Osteocyte (in vitro differentiated cells): ENCODE measurements around the gene OTOGL. TPM values are rescaled to one million over a fixed set of nuclear protein-coding genes. Genes with fewer than 3 reads are reported as not detected.
"Not testable (repeated sequence)": the region's sequence is repeated elsewhere in the genome, so short reads cannot be mapped to it uniquely, and the experiment has no call there.

Experiments
- DNase-seq: peaks from one replicate; pipeline ENCODE4 v3.0.0; 2021; ENCODE audit warnings: mixed read lengths; ENCODE audit not compliant: unreplicated experiment; ENCODE audit errors: extremely low spot score
- H3K27ac Mint-ChIP-seq: one replicate; pipeline ENCODE4 v1.8.0; 2021; ENCODE audit warnings: mild to moderate bottlenecking, mixed read lengths; ENCODE audit not compliant: unreplicated experiment
- H3K27me3 Mint-ChIP-seq: one replicate; pipeline ENCODE4 v1.8.0; 2021; ENCODE audit warnings: mixed read lengths; ENCODE audit not compliant: unreplicated experiment
- H3K36me3 Mint-ChIP-seq: one replicate; pipeline ENCODE4 v1.8.0; 2021; ENCODE audit warnings: mixed read lengths; ENCODE audit not compliant: unreplicated experiment
- H3K4me1 Mint-ChIP-seq: one replicate; pipeline ENCODE4 v1.8.0; 2021; ENCODE audit warnings: mixed read lengths; ENCODE audit not compliant: unreplicated experiment
- H3K4me3 Mint-ChIP-seq: one replicate; pipeline ENCODE4 v1.8.0; 2021; ENCODE audit warnings: mild to moderate bottlenecking, moderate library complexity, mixed read lengths; ENCODE audit not compliant: unreplicated experiment
- H3K9me3 Mint-ChIP-seq: one replicate; pipeline ENCODE4 v1.8.0; 2021; ENCODE audit warnings: mixed read lengths; ENCODE audit not compliant: unreplicated experiment
- total RNA-seq: library from RNA; stranded (reverse); gene quantifications from 2 replicates; pipeline ENCODE4 v1.2.1, GENCODE V29; 2021
- TF ChIP-seq, protein P1 (sequence below): fragments of 200-600 bp; sonication (generic); IDR thresholded peaks from 2 replicates; pipeline ENCODE4 v1.5.0; 2021; ENCODE audit warnings: antibody characterized with exemption, mild to moderate bottlenecking, moderate library complexity

OTOGL gene
- total RNA-seq, 1 donor from 2014 or later, result 0.19 TPM

GRCh38 chr12:80212938-80213645 is 113.8 kb downstream of the OTOGL start:
- Mint-ChIP-seq H3K4me3 (no peak overlapping the region), H3K27ac (no peak overlapping the region), H3K4me1 (peaks cover 18% of the 10 kb centered on the region), H3K27me3 (no peaks in the 10 kb centered on the region), H3K9me3 (no peaks in the 10 kb centered on the region), H3K36me3 (no peaks in the 10 kb centered on the region)
- no peak for DNase-seq
- TF ChIP-seq, protein P1, sequence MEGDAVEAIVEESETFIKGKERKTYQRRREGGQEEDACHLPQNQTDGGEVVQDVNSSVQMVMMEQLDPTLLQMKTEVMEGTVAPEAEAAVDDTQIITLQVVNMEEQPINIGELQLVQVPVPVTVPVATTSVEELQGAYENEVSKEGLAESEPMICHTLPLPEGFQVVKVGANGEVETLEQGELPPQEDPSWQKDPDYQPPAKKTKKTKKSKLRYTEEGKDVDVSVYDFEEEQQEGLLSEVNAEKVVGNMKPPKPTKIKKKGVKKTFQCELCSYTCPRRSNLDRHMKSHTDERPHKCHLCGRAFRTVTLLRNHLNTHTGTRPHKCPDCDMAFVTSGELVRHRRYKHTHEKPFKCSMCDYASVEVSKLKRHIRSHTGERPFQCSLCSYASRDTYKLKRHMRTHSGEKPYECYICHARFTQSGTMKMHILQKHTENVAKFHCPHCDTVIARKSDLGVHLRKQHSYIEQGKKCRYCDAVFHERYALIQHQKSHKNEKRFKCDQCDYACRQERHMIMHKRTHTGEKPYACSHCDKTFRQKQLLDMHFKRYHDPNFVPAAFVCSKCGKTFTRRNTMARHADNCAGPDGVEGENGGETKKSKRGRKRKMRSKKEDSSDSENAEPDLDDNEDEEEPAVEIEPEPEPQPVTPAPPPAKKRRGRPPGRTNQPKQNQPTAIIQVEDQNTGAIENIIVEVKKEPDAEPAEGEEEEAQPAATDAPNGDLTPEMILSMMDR, result no peak

GRCh38 chr12:80213871-80214270 is 114.5 kb downstream of the OTOGL start:
- DNase-seq, result no peak
- Mint-ChIP-seq H3K9me3 (no peaks in the 10 kb centered on the region), H3K36me3 (no peaks in the 10 kb centered on the region), H3K27me3 (no peaks in the 10 kb centered on the region), H3K27ac (no peak overlapping the region), H3K4me1 (peaks cover 22% of the 10 kb centered on the region), H3K4me3 (no peak overlapping the region)
- TF ChIP-seq, protein P1, result no peak

GRCh38 chr12:80217011-80217535 is 117.7 kb downstream of the OTOGL start:
- no peak for DNase-seq

DNA sequence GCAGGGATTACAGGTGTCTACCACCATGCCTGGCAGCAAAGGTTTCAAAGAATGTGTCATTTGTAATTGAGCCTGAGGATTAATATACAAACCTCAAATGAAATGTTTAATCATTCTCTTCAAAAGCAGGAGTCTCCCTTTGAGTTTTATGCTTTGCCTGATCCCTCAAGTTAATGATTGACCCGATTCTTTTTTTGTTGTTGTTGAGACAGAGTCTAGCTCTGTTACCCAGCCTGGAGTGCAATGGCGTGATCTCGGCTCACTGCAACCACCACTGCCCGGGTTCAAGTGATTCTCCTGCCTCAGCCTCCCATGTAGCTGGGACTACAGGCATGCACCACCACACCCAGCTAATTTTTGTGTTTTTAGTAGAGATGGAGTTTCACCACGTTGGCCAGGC is 119.6 kb downstream of the OTOGL start:
- not testable (repeated sequence) for H3K9me3 Mint-ChIP-seq, DNase-seq, H3K27me3 Mint-ChIP-seq, H3K36me3 Mint-ChIP-seq, H3K4me3 Mint-ChIP-seq, H3K27ac Mint-ChIP-seq
- H3K4me1 Mint-ChIP-seq, result peaks cover 29% of the 10 kb centered on the region

More at GRCh38 chr12:80217011-80217535, 117.7 kb downstream of the OTOGL start:
- Mint-ChIP-seq H3K27me3 (no peaks in the 10 kb centered on the region), H3K4me1 (peaks cover 23% of the 10 kb centered on the region), H3K36me3 (no peaks in the 10 kb centered on the region), H3K27ac (no peak overlapping the region), H3K4me3 (no peak overlapping the region), H3K9me3 (no peaks in the 10 kb centered on the region)
- TF ChIP-seq, protein P1, result no peak

GRCh38 chr12:80219345-80219744 is 120.0 kb downstream of the OTOGL start:
- TF ChIP-seq, protein P1, result no peak
- DNase-seq, result no peak
- H3K36me3 Mint-ChIP-seq, result no peaks in the 10 kb centered on the region
- no peaks in the 10 kb centered on the region for H3K27me3 Mint-ChIP-seq
- H3K4me1 Mint-ChIP-seq, result peaks cover 27% of the 10 kb centered on the region
- H3K9me3 Mint-ChIP-seq, result peaks cover 8% of the 10 kb centered on the region
- H3K4me3 Mint-ChIP-seq, result no peak overlapping the region
- no peak overlapping the region for H3K27ac Mint-ChIP-seq
